Prostate gland (tissue), 2 donors: ENCODE data around the gene KLHL28. TPM values are rescaled to one million over a fixed set of nuclear protein-coding genes. Genes with fewer than 3 reads are reported as not detected.

Experiments used
- DNase-seq: peaks from one replicate; pipeline ENCODE4 v3.0.0-alpha.2; 2019; ENCODE audit warnings: low spot score
- H3K27ac ChIP-seq, 2 donors: fragments of 200-600 bp; sonication (generic); 2 replicates each; pipeline ENCODE4 v1.5.1; 2017 to 2019
- H3K27me3 ChIP-seq: fragments of 200-600 bp; sonication (generic); replicated peaks from 2 replicates; pipeline ENCODE4 v1.5.1; 2019; ENCODE audit not compliant: insufficient read depth
- H3K36me3 ChIP-seq, 2 donors: fragments of 200-600 bp; sonication (generic); 1 replicate in 1 of 2; 2 replicates in 1 of 2; pipeline versions ENCODE4 v1.5.1 to v1.8.1; 2017 to 2019
- H3K4me1 ChIP-seq: fragments of 200-600 bp; sonication (generic); replicated peaks from 2 replicates; pipeline ENCODE4 v1.5.1; 2019
- H3K4me3 ChIP-seq, 2 donors: fragments of 200-600 bp; sonication (generic); 2 replicates each; pipeline ENCODE4 v1.5.1; 2017 to 2019
- H3K9me3 ChIP-seq: fragments of 200-600 bp; sonication (generic); 2 replicates; pipeline ENCODE4 v1.5.1; 2017
- CTCF ChIP-seq, 4 experiments: fragments of 200-600 bp in 2 of 4; fragments of 450-650 bp in 2 of 4; sonication (generic) in 2 of 4; IDR thresholded peaks; 1 replicate in 3 of 4; 2 replicates in 1 of 4; pipeline ENCODE4 v1.5.1; 2016 to 2019; ENCODE audit warnings: antibody characterized with exemption in 4 of 4, mild to moderate bottlenecking in 2 of 4, moderate library complexity in 2 of 4
- POLR2A ChIP-seq: fragments of 450-650 bp; IDR thresholded peaks from one replicate; pipeline ENCODE4 v1.6.1; 2016; ENCODE audit warnings: antibody characterized with exemption, mild to moderate bottlenecking
- POLR2AphosphoS5 ChIP-seq: sonication (generic); formaldehyde crosslinking; IDR thresholded peaks from one replicate; pipeline ENCODE4 v1.6.1; 2017; ENCODE audit warnings: antibody characterized with exemption
- WGBS: methylation state at CpG from one replicate; pipeline ENCODE4 v1.1.5; 2018; 5-methylcytosine and 5-hydroxymethylcytosine counted together
- intact Hi-C: fragments of 100-400 bp; cut with DNase I; formaldehyde crosslinking; loops from one replicate; pipeline ENCODE4 v1.14.2; 2022
- total RNA-seq, 2 donors: library from RNA; depleted of rRNA; stranded (reverse); fragments of >200 nt; gene quantifications; one replicate each; pipeline ENCODE4 v1.1.0, GENCODE V29; 2016

Gene KLHL28
- total RNA-seq, 2 donors from 2014 or later = 7.4 to 9.7 TPM

GRCh38 chr14:44989497-44990440 lies 28.0 kb upstream of the KLHL28 start:
- H3K36me3 ChIP-seq = no peaks in the 10 kb centered on the region
- intact Hi-C loops = no loop called here
- TF ChIP-seq POLR2A (no peak), POLR2AphosphoS5 (no peak), CTCF (IDR thresholded peaks at IDR 0.05) (no peak)
- WGBS = 79% methylated on average over 3 of the region's 3 CpGs
- DNase-seq = no peak
- no peaks in the 10 kb centered on the region for H3K4me1 ChIP-seq
- H3K9me3 ChIP-seq = no peaks in the 10 kb centered on the region
- H3K27ac ChIP-seq = no peak overlapping the region
- no peak overlapping the region for H3K4me3 ChIP-seq
- H3K27me3 ChIP-seq = no peaks in the 10 kb centered on the region

GRCh38 chr14:44988694-44989093 lies 26.9 kb upstream of the KLHL28 start:
- Histone ChIP-seq H3K4me3 (no peak overlapping the region), H3K36me3 (no peaks in the 10 kb centered on the region), H3K9me3 (no peaks in the 10 kb centered on the region), H3K4me1 (no peaks in the 10 kb centered on the region), H3K27ac (no peak overlapping the region), H3K27me3 (no peaks in the 10 kb centered on the region)
- intact Hi-C loops = no loop called here
- DNase-seq = no peak
- 53% methylated on average over 2 of the region's 2 CpGs for WGBS
- no peak for TF ChIP-seq POLR2AphosphoS5
- TF ChIP-seq POLR2A = no peak
- no peak for TF ChIP-seq CTCF (IDR thresholded peaks at IDR 0.05)

GRCh38 chr14:44982594-44982993 lies 20.8 kb upstream of the KLHL28 start:
- 84% methylated on average over 2 of the region's 2 CpGs for WGBS
- Histone ChIP-seq H3K36me3 (no peaks in the 10 kb centered on the region), H3K9me3 (no peaks in the 10 kb centered on the region), H3K4me1 (no peaks in the 10 kb centered on the region), H3K27me3 (no peaks in the 10 kb centered on the region), H3K27ac (no peak overlapping the region), H3K4me3 (no peak overlapping the region)
- TF ChIP-seq POLR2AphosphoS5 = no peak
- TF ChIP-seq CTCF (IDR thresholded peaks at IDR 0.05) = no peak
- no peak for TF ChIP-seq POLR2A
- intact Hi-C loops = no loop called here
- DNase-seq = no peak

GRCh38 chr14:44981198-44981597 lies 19.5 kb upstream of the KLHL28 start:
- H3K4me3 ChIP-seq = no peak overlapping the region
- no peak for TF ChIP-seq CTCF (IDR thresholded peaks at IDR 0.05)
- no peak for TF ChIP-seq POLR2A
- TF ChIP-seq POLR2AphosphoS5 = no peak
- H3K9me3 ChIP-seq = no peaks in the 10 kb centered on the region
- intact Hi-C loops = no loop called here
- H3K27ac ChIP-seq = no peak overlapping the region
- H3K27me3 ChIP-seq = no peaks in the 10 kb centered on the region
- no peaks in the 10 kb centered on the region for H3K36me3 ChIP-seq
- DNase-seq = no peak
- WGBS = 51% methylated on average over 3 of the region's 3 CpGs
- no peaks in the 10 kb centered on the region for H3K4me1 ChIP-seq
